ENCODE measurements around the gene KNSTRN. TPM values are rescaled to one million over a fixed set of nuclear protein-coding genes. Genes with fewer than 3 reads are reported as not detected.

The KNSTRN gene, protein sequence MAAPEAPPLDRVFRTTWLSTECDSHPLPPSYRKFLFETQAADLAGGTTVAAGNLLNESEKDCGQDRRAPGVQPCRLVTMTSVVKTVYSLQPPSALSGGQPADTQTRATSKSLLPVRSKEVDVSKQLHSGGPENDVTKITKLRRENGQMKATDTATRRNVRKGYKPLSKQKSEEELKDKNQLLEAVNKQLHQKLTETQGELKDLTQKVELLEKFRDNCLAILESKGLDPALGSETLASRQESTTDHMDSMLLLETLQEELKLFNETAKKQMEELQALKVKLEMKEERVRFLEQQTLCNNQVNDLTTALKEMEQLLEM
- 9.6 and 11.4 TPM in 2 replicates for polyA plus RNA-seq

DNA sequence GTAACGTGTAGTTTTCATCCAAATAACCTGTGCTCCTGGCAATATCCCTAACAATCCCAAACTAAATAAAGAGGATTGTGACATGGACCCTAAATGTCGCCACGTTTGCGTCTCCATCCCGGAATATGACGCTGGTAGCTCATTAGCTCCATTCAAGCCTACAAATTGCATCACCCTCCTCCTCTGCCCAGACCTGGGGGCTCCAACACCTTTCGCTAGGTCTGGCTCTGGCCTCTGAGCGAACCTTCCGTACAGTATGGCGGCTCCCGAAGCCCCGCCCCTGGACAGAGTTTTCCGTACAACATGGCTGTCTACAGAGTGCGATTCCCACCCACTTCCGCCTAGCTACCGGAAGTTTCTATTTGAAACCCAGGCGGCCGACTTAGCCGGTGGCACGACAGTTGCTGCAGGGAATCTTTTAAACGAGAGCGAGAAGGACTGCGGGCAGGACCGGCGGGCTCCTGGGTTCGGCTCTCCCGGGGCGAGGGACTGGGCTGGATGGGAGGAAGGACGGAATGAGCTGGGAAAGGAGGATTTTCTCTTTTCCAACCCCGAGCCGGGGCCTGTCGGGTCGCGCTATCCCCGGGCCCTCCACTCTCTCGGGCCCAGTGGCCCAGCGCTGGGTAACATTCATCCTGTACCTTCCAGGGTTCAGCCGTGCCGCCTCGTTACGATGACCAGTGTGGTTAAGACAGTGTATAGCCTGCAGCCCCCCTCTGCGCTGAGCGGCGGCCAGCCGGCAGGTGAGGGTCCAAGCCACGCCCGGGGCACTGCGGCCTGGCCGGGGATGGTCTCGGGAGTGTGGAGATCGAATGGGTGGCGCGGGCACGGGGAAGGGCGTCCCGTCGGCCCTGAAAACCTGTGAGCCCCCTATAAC, at the start of gene KNSTRN:
Gene KNSTRN (plus strand): TSS at position 142 of the 877 bp plus-strand sequence. CDS start 115 bp downstream, at position 257.

GRCh38 chr15:40340740-40341400, 41.7 kb upstream of the KNSTRN start, which contains the start of gene CCDC9B:
TSS of gene CCDC9B (minus strand) at chr15:40340939. CDS start at chr15:40340819, 120 bp downstream.

GRCh38 chr15:40357723-40358470, 24.6 kb upstream of the KNSTRN start, which contains the start of gene DISP2:
TSS of gene DISP2 (plus strand) at chr15:40358219. CDS start at chr15:40358322, 103 bp downstream.

GRCh38 chr15:40405501-40406381, 23.2 kb downstream of the KNSTRN start, which contains the start of gene IVD:
TSS of gene IVD (plus strand) at chr15:40405795. CDS start at chr15:40405828, 33 bp downstream.

DNA sequence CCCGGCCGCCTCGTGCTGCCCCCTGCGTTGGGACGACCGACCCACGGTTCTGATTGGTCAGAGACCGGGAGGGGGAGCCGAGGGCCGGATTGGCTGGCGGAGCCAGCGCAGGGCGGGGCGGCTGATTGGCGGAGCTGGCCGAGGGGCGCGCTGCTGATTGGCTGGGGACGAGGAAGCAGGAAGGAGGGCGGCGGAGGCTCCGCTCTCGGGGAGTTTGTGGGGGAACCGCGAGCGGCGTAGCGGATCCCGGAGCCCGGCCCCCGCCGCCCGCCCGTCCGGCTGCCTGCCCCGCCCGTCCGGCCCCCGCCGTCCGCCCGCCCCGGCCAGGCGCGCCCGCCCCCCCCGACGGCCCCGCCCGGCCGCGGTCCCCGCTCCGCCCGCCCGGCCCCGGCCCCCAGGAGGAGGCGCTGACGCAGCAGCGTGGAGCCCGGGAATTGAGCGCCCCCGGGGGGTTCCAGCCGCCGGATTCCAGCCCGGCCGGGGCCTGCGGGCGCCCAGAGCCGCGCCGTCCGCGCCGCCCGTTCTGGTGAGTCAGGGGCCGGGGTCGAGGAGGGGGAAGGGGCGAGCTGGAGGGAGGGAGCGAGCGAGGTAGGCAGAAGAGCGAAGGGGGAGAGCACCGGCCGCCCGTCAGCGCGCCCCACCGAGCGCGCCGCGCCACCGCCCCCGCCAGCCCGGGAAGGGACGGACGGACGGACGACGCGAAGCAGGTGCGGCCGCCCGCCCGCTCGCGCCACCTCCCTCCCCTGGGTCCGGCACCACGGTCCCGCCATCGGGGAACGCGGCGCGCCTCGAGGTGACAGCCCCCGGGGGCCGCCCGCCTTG, 58.4 kb downstream of the KNSTRN start, which contains the start of gene BAHD1:
Gene BAHD1 (plus strand): TSS at position 211 of the 822 bp plus-strand sequence. CDS start 17,512 bp downstream, outside the sequence.

Other genes with a start within 250 kb of the KNSTRN start
- 1.5 TPM in 1 of 2 replicates, not detected in the other for gene BUB1B, start 221.7 kb upstream of the KNSTRN start, polyA plus RNA-seq
- gene PAK6, start 143.7 kb upstream of the KNSTRN start, polyA plus RNA-seq = 1.1 TPM in 1 of 2 replicates, not detected in the other
- not detected in 2 replicates for gene ANKRD63, start 99.7 kb upstream of the KNSTRN start, polyA plus RNA-seq
- gene PLCB2, start 74.8 kb upstream of the KNSTRN start, polyA plus RNA-seq = 3.5 TPM in 1 of 2 replicates, not detected in the other
- 0.76 and 8.2 TPM in 2 replicates for gene INAFM2, start 59.0 kb upstream of the KNSTRN start, polyA plus RNA-seq
- gene CCDC9B, start 41.8 kb upstream of the KNSTRN start, polyA plus RNA-seq = 0.11 and 0.14 TPM in 2 replicates
- not detected in 2 replicates for gene PHGR1, start 31.7 kb upstream of the KNSTRN start, polyA plus RNA-seq
- 12.3 and 15.7 TPM in 2 replicates for gene DISP2, start 24.5 kb upstream of the KNSTRN start, polyA plus RNA-seq
- gene IVD, start 23.1 kb downstream of the KNSTRN start, polyA plus RNA-seq = 2.9 and 9.9 TPM in 2 replicates
- 0.38 and 0.83 TPM in 2 replicates for gene BAHD1, start 58.2 kb downstream of the KNSTRN start, polyA plus RNA-seq
- not detected in 2 replicates for gene CHST14, start 88.3 kb downstream of the KNSTRN start, polyA plus RNA-seq
- gene CCDC32, start 182.3 kb downstream of the KNSTRN start, polyA plus RNA-seq = 23.8 and 38.7 TPM in 2 replicates
- 2.1 and 5.3 TPM in 2 replicates for gene RPUSD2, start 186.6 kb downstream of the KNSTRN start, polyA plus RNA-seq
- not detected in 2 replicates for gene KNL1, start 211.5 kb downstream of the KNSTRN start, polyA plus RNA-seq

Measured in Purkinje cell (primary cell).